Activated naive CD4-positive, alpha-beta T cell treated with anti-CD3 and anti-CD28 coated beads, Interleukin-2, amount 50 U/mL, for 72 hours (primary cell): ENCODE data around the gene BMPR1B. TPM values are rescaled to one million over a fixed set of nuclear protein-coding genes. Genes with fewer than 3 reads are reported as not detected.

Source experiments
- ATAC-seq, 2 donors: fragments of 150-1000 bp; cut with Tn5 transposase; 2 replicates each; pipeline ENCODE4 v1.10.0; 2021; ENCODE audit warnings: mild to moderate bottlenecking in 2 of 2, moderate library complexity in 2 of 2
- DNase-seq, 2 donors: peaks; one replicate each; pipeline ENCODE4 v3.0.0; 2021 to 2022; ENCODE audit warnings: low spot score in 2 of 2
- H3K27ac Mint-ChIP-seq, 2 donors: one replicate each; pipeline ENCODE4 v1.8.0; 2022; ENCODE audit warnings: mild to moderate bottlenecking in 2 of 2, mixed read lengths in 2 of 2
- H3K36me3 Mint-ChIP-seq, 2 donors: one replicate each; pipeline ENCODE4 v1.8.0; 2022; ENCODE audit warnings: mixed read lengths in 2 of 2
- H3K9me3 Mint-ChIP-seq, 2 donors: one replicate each; pipeline ENCODE4 v1.8.0; 2022; ENCODE audit warnings: mixed read lengths in 2 of 2
- total RNA-seq, 2 donors: library from RNA; stranded (reverse); gene quantifications; one replicate each; pipeline ENCODE4 v1.2.3, GENCODE V29; 2022

BMPR1B gene
- total RNA-seq, 2 donors from 2014 or later, result not detected

DNA sequence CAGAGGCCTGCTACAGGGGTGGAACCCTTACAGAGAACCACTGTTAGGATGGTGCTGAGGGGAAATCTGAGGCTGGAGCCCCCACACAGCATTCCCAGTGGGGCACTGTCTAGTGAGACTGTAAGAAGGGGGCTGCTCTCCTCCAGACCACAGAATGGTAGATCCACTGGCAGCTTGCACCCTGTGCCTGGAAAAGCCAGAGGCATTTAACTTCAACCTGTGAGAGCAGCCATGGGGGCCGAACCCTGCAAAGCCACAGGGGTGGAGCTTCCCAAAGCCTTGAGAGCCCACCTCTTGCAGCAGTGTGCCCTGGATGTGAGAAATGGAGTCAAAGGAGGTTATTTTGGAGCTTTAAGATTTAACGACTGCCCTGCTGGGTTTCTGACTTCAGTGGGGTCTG lies 159.4 kb downstream of the BMPR1B start:
- ATAC-seq, result no peak
- Mint-ChIP-seq H3K9me3 (peaks cover 10 to 18% of the 10 kb centered on the region in 2 donors), H3K36me3 (peaks cover 7 to 11% of the 10 kb centered on the region in 2 donors), H3K27ac (no peak overlapping the region)
- DNase-seq, result no peak

DNA sequence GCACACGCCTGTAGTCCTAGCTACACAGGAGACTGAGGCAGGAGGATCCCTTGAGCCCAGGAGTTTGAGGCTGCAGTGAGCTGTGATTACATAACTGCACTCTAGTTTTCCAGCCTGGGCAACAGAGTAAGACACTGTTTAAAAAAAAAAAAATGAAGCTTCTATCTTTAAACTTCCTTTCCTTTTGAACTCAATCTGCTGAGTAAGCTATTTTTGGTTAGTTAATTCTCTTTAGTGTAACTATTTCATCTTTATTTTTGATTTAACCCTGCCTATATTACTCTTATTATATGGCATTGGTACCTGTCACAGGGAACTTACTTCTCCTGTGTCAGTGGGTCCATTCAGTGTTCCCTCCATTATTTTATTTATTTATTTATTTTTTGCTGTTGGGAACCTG lies 160.8 kb downstream of the BMPR1B start:
- ATAC-seq (no peak), DNase-seq (no peak)
- Mint-ChIP-seq H3K27ac (no peak overlapping the region), H3K9me3 (peaks cover 10 to 18% of the 10 kb centered on the region in 2 donors), H3K36me3 (peaks cover 7 to 11% of the 10 kb centered on the region in 2 donors)

DNA sequence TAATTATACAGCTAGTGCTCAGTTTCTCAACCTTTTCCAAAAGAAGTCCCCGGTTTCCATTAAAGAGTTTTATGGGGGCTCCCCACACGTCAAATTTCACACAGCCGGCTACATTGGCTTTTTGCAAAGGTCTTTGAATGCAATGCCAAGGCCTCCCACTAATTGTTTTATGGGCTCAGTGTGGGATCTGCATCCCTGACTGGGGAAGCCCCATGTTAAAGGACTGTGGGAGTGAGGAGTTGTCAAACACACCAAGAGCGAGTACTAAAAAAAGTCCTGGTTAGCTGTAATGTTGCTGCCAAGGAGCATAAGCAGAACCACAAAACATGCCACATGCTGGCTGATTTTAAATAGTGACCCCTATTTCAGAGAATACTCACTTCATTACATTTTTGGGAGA lies 162.6 kb downstream of the BMPR1B start:
- ATAC-seq, result no peak
- H3K36me3 Mint-ChIP-seq, result peaks cover 7 to 11% of the 10 kb centered on the region in 2 donors
- H3K27ac Mint-ChIP-seq, result no peak overlapping the region
- no peak for DNase-seq
- H3K9me3 Mint-ChIP-seq, result peaks cover 10 to 18% of the 10 kb centered on the region in 2 donors

DNA sequence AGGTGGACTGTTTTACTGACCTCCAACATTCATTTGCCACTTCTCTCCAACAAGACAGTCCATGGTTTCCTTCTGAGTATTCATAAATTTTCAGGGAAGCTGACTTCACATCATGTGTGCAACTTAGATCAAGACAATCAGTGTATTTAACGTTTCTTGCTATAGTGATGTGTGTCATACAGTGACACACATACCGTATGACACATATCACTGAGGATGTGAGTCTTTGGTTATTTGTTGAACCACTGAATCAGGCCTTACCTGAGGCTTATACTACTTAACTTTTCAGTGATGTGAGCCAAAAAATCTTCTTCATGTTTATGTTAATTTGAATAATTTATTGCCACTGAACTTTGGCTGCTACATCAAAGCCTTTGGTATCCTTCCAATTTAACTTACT lies 166.8 kb downstream of the BMPR1B start:
- Mint-ChIP-seq H3K36me3 (no peaks in the 10 kb centered on the region), H3K9me3 (no peaks in the 10 kb centered on the region), H3K27ac (no peak overlapping the region)
- no peak for DNase-seq
- ATAC-seq, result no peak

DNA sequence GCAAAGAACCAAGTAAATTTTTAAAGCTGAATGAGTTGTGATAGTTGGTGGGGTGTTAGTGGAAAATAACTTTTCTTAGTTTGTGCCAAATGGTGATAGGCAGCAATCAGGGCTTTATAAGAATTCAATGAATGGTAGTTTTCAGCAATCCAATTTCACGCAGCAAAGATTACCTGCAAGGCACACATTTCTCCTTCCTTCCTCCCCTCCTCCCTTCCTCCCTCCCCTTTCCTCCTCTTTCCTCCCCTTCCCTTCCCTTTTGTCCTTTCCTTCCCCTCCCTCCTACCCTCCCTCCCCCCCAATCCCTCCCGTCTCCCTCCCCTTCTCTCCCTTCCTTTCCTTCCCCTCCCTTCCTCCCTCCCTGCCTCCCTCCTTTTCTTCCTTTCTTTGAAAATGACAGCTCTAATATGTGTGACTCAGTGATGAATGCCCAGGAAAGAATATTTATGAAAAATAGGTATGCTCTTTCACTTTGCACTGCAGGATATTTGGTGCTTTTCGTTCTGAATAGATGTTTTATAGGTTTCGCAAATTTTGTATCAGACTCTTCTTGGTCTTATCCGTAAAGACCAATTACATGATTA lies 168.1 kb downstream of the BMPR1B start:
- Mint-ChIP-seq H3K36me3 (no peaks in the 10 kb centered on the region), H3K27ac (no peak overlapping the region), H3K9me3 (no peaks in the 10 kb centered on the region)
- ATAC-seq (no peak), DNase-seq (no peak)

DNA sequence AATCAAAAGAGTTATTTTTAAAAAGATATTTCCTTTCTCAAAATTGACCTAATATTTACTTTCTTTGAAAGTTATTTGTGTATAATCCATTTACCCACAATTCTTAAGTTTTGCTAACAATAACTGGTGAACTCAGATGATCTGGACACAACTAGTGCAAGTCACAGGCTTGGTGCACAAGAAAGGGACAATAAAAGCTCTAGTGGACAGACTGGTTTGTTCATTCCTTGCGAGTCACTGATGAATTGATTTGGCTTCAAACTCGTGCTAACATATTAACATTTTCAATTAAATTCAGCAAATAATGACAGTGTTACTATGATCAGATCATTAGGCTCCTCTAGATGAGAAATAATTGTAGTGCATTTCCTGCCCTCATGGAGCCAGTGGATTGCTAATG lies 169.2 kb downstream of the BMPR1B start:
- Mint-ChIP-seq H3K27ac (no peak overlapping the region), H3K9me3 (no peaks in the 10 kb centered on the region), H3K36me3 (no peaks in the 10 kb centered on the region)
- ATAC-seq (no peak), DNase-seq (no peak)

DNA sequence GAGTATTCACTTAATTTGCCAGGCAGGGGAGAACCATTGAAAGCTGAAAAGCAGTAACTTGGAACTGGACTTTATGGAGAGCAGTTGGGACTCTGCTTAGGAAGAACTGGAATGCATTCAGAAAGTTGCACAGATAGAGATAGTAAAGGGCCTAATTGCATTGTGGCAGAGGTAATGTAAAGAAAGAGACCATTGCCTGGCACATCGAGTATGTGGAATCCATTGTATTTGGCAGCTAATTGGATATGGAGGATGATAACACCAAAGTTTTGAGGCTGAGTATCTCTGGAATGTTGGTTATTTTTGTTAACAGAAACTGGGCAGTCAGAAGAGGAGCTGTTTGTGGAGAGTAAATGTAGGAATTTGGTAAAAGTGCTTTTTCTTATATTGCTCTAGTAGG lies 169.9 kb downstream of the BMPR1B start:
- Mint-ChIP-seq H3K27ac (no peak overlapping the region), H3K36me3 (no peaks in the 10 kb centered on the region), H3K9me3 (no peaks in the 10 kb centered on the region)
- DNase-seq (no peak), ATAC-seq (no peak)

DNA sequence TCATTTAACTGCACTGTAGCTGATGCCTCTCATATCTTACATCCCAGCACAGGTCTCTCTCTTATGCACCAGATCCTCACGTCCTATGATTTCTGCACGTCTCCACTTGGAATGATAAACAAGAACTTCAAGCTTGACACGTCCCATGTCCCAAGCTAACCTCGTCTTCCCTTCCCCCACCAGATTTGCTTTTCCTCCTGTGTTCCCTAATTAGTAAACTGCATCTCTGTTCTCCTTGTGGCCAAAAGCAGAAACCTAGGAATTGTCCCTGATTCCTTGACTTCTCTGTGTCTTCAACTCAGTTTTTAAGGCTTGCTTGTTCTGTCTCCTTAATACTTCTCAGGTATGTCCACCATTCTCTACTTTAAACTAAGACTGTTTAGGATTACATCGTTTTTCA lies 171.9 kb downstream of the BMPR1B start:
- no peaks in the 10 kb centered on the region for H3K36me3 Mint-ChIP-seq
- no peak overlapping the region for H3K27ac Mint-ChIP-seq
- no peaks in the 10 kb centered on the region for H3K9me3 Mint-ChIP-seq
- DNase-seq (no peak), ATAC-seq (no peak)

DNA sequence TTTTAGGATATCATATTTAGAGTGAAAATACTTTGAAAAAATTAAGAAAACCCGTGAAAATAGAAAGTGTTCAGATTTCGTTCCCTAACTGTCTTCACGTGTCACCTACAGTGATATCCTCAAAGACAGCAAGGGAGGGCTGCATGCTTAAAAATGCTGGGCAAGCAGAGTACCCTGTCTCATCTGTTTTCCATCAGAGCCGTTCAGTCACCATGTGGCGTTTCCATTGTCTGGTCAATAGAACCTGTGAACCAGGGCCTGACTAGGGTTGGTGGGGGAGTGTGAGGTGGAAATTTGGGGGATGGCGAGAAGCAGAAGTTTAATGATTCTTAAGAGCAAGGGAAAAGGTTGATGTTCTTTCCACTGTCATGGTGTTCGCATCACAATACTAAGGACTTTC lies 173.9 kb downstream of the BMPR1B start:
- Mint-ChIP-seq H3K36me3 (no peaks in the 10 kb centered on the region), H3K9me3 (no peaks in the 10 kb centered on the region), H3K27ac (no peak overlapping the region)
- ATAC-seq, result no peak
- DNase-seq, result no peak

DNA sequence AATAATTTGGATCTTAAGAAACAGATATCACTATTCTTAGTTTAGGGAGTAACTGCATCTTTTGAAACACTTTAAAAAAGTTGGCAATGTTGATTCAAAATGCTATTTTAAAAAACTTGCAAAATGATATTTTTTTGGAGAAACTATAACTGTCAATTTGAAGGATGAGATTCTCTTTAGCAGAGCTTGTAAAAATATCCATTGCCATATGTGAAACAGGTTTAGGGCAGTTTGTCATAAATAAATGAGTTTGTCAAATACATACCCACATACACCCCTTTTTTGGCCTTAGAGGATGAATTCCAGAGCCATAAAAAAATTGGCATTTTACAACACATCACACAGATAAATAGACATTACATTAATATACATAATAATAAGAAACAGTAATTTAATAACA lies 174.6 kb downstream of the BMPR1B start:
- ATAC-seq, result no peak

DNA sequence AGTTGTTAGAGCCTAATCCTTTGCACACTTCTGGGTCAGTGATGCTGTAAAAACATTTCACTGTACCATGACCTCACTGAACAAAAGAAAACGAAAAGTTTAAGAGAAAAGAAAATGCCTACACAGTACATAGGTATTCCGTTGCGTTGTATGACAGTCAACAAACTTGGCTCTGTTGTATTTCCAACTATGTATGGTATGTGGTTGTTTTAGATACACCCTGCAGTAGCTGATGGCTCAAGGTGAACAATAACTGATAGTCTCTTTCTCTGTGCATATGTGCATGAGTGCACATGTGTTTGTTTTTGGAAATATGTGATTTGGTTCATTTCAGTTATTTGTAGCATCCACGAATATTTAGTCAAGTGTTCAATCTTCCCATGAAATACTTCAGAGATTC lies 176.0 kb downstream of the BMPR1B start:
- DNase-seq (no peak), ATAC-seq (no peak)
- H3K9me3 Mint-ChIP-seq, result no peaks in the 10 kb centered on the region
- H3K27ac Mint-ChIP-seq, result no peak overlapping the region
- no peaks in the 10 kb centered on the region for H3K36me3 Mint-ChIP-seq

More for the DNA sequence above, 174.6 kb downstream of the BMPR1B start:
- Mint-ChIP-seq H3K9me3 (no peaks in the 10 kb centered on the region), H3K36me3 (no peaks in the 10 kb centered on the region), H3K27ac (no peak overlapping the region)
- no peak for DNase-seq

DNA sequence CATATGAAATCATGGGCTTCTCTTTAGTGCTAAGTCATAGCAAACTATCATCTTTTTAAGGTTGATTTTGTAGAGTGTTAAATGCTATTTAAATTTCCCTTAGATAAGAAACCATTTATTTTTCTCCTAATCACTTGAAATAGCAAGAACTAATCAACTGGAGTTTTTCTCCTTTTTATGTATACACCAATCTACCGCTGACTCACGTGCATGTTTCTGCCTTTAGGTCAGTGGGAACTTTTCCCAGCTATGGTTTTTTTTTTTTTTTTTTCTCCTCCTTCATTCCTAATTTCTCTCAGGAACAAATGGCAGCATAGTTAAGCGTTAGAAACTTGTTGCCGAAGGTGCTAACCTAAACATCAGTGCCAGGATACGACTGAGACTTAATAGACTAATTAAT lies 176.4 kb downstream of the BMPR1B start:
- Mint-ChIP-seq H3K9me3 (no peaks in the 10 kb centered on the region), H3K36me3 (no peaks in the 10 kb centered on the region), H3K27ac (no peak overlapping the region)
- ATAC-seq (no peak), DNase-seq (no peak)

DNA sequence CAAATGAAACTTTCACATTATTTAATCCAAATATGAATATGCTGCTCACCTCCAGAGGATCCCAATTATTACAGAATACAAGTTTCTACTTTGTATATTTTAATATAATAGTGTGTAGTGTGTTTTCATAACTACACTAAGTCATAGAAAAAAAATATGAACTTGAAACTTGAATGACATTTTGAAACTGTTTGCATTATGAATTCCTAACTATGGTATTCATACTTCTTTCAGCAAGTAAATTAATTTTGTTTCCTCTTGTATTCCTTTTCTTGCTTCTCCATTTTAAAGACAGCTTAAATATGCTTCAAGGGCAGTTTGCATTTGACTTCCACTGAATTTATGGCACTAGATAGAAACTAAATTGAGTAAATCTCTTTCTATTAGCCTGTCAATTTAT lies 177.1 kb downstream of the BMPR1B start:
- no peak for DNase-seq
- H3K36me3 Mint-ChIP-seq, result no peaks in the 10 kb centered on the region
- ATAC-seq, result no peak
- H3K27ac Mint-ChIP-seq, result no peak overlapping the region
- H3K9me3 Mint-ChIP-seq, result no peaks in the 10 kb centered on the region

DNA sequence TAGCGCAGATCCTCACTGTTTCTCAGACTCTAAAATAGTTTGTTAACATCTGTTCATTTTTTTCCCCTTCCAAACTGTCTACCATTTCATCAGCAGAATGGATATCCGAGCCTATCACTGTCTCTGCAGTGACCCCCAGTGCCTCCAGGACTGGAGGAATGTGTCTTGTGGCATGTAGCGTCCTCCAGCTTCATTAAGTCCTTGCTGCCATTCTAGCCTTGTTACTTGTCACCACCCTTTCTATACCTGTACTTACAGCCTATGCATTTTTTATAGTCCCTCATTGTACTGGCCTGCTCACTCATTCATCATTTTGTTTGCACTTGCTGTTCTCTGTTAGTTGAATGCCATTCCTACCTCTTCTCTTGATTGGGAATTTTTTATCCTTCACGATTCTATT lies 179.1 kb downstream of the BMPR1B start:
- no peaks in the 10 kb centered on the region for H3K9me3 Mint-ChIP-seq
- DNase-seq (no peak), ATAC-seq (no peak)
- no peaks in the 10 kb centered on the region for H3K36me3 Mint-ChIP-seq
- no peak overlapping the region for H3K27ac Mint-ChIP-seq

DNA sequence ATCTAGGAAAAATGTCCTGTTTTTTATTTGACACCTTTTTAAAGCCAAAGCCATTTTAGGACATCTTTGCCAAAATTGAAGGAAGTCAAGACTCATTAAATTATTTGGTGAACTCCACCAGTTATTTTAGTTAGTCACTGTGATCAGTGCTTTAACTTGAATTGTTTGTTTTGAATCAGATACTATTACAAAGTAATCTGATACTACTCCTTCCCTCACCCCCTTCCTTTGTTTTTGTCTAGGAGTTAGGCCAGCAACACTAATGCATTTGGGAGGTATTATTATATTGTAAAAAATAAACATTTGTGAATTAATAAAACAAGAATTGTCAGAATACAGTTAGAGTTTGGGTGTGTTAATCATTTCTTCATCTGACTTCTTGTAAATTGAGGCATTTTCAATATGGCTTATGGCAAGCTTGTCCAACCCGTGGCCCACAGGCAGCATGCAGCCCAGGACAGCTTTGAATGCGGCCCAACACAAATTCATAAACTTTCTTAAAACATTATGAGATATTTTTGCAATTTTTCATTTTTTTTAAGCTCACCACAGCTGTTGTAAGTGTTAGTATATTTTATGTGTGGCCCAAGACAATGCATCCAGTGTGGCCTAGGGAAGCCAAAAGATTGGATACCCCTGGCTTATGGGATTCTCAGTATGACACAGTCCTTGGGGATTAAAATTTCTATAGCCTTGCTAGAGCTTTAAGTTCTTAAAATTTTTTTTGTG lies 182.2 kb downstream of the BMPR1B start:
- Mint-ChIP-seq H3K9me3 (no peaks in the 10 kb centered on the region), H3K36me3 (no peaks in the 10 kb centered on the region), H3K27ac (no peak overlapping the region)
- DNase-seq, result no peak
- no peak for ATAC-seq

DNA sequence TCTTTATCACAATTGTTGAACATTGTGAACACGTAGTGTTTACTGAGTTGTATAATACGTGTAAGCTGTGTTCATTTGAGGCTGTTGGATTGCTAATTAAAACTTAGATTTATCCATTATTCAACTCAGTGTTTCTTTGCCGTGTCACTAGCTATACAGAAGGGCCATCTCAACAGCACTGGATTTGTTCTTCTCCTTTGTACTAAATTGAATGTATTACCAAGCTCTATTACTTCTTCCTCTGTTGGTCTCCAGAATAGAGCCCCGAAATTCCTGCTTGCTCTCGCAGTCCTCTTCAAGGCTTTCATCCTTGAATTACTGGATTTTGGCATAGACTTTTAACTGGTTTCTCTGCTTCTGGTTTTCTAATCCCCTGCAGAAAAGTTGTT lies 182.8 kb downstream of the BMPR1B start:
- Mint-ChIP-seq H3K9me3 (no peaks in the 10 kb centered on the region), H3K36me3 (no peaks in the 10 kb centered on the region), H3K27ac (no peak overlapping the region)
- DNase-seq, result no peak
- ATAC-seq, result no peak

DNA sequence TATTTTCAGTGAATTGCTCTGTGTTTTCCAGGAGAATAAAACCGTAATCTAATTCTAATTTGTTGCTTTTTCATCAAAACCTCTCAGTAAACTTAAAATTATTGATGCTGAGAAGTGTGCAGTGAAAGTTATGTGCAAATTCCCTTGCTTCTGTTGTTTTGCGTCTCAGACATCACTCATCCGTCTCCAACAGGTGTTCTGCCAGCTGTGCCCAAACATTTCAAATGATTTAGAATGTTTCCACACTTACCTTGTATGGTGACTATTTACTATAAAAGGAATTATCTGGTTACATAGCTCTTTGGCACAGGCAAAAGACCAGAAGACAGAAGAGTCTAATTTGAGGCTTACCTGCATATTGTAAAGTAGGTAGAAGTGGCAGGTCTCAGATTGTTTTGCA lies 184.0 kb downstream of the BMPR1B start:
- H3K36me3 Mint-ChIP-seq, result no peaks in the 10 kb centered on the region
- H3K27ac Mint-ChIP-seq, result no peak overlapping the region
- ATAC-seq (no peak), DNase-seq (no peak)
- H3K9me3 Mint-ChIP-seq, result no peaks in the 10 kb centered on the region

DNA sequence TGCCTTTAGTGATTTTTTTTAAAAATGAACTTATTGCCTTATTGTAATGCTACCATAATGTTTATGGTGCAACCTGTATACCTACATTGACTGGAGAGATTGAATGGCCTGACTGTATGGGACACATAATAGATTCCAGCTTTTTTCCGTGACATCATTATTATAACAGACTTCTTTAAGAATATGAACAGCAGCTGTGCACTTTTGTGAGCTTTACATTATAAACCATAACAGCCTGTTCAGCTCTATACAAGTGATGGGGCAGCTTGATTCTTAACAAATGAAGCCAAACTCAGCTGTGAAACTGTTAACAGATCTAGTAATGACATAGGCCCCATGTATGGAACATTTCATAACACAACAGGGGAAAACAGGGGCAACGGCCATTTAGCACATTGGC lies 187.0 kb downstream of the BMPR1B start:
- ATAC-seq, result no peak
- no peaks in the 10 kb centered on the region for H3K9me3 Mint-ChIP-seq
- H3K27ac Mint-ChIP-seq, result no peak overlapping the region
- H3K36me3 Mint-ChIP-seq, result no peaks in the 10 kb centered on the region
- no peak for DNase-seq
